Adrenal gland (tissue), 12 donors: ENCODE results near the gene PDE7B. TPM values are rescaled to one million over a fixed set of nuclear protein-coding genes. Genes with fewer than 3 reads are reported as not detected.
"Not testable (repeated sequence)": the region's sequence is repeated elsewhere in the genome, so short reads cannot be mapped to it uniquely, and the experiment has no call there.

Experiments
- DNase-seq, 7 donors: peaks; one replicate each; pipeline ENCODE4 v3.0.0-alpha.2; 2019 to 2020
- H3K27ac ChIP-seq, 5 donors: fragments of 200-600 bp; sonication (generic) in 4 of 5; 1 replicate in 3 of 5; 2 replicates in 2 of 5; pipeline versions ENCODE4 v1.5.1 to v1.8.0; 2016 to 2020; ENCODE audit warnings: mild to moderate bottlenecking in 1 of 5
- H3K27me3 ChIP-seq: fragments of 200-600 bp; 2 replicates; pipeline ENCODE4 v1.8.0; 2021
- H3K36me3 ChIP-seq, 2 donors: fragments of 200-600 bp; replicated peaks in 1 of 2; 1 replicate in 1 of 2; 2 replicates in 1 of 2; pipeline versions ENCODE4 v1.5.1 to v1.8.0; 2018 to 2022
- H3K4me1 ChIP-seq, 2 donors: fragments of 200-600 bp; replicated peaks in 1 of 2; 1 replicate in 1 of 2; 2 replicates in 1 of 2; pipeline versions ENCODE4 v1.5.1 to v1.8.0; 2018 to 2021
- H3K4me3 ChIP-seq, 4 donors: fragments of 200-600 bp; sonication (generic) in 3 of 4; one replicate each; pipeline ENCODE4 v1.5.1; 2016 to 2018
- H3K9me3 ChIP-seq, 3 donors: fragments of 200-600 bp; sonication (generic) in 1 of 3; replicated peaks in 1 of 3; 1 replicate in 2 of 3; 2 replicates in 1 of 3; pipeline versions ENCODE4 v1.5.1 to v1.8.0; 2016 to 2021
- POLR2A ChIP-seq, 2 donors: fragments of 450-650 bp; IDR thresholded peaks; one replicate each; pipeline ENCODE4 v1.6.1; 2017; ENCODE audit warnings: antibody characterized with exemption in 2 of 2, mild to moderate bottlenecking in 2 of 2, moderate library complexity in 1 of 2
- WGBS, 4 donors: extraction: QIAGEN DNeasy Blood & Tissue Kit in 2 of 4; methylation state at CpG; one replicate each; pipeline versions ENCODE4 v1.1.5 to v1.1.7; 2013 to 2017; 5-methylcytosine and 5-hydroxymethylcytosine counted together
- intact Hi-C, 2 donors: fragments of 100-400 bp; cut with DNase I; formaldehyde crosslinking; loops; one replicate each; pipeline versions ENCODE4 v1.14.1 to v1.15.0; 2022 to 2023
- polyA plus RNA-seq, 3 donors: library from polyadenylated mRNA; stranded (reverse); fragments of 200-250 nt in 2 of 3; fragments of 350-450 nt in 1 of 3; fragmentation: Illumina TruSeq in 1 of 3; extraction: RNeasy Lipid Tissue Mini Kit (QIAGEN cat#74804) in 1 of 3; gene quantifications; one replicate each; pipeline ENCODE4 v1.2.3, GENCODE V29; 2013 to 2014
- total RNA-seq, 9 donors: library from RNA; depleted of rRNA in 4 of 9; stranded (reverse); fragments of >200 nt in 4 of 9; fragments of 120-200 nt in 1 of 9; fragmentation: NEBNext Ultra II Directional in 1 of 9; extraction: Animal tissue kit (Norgen Biotek cat#: 25700) in 1 of 9; gene quantifications; one replicate each; pipeline versions ENCODE4 v1.1.0 to v1.2.4, GENCODE V29; 2013 to 2023
- TF ChIP-seq, protein P1 (sequence below), 6 experiments: fragments of 450-650 bp in 4 of 6; fragments of 200-600 bp in 2 of 6; sonication (generic) in 1 of 6; IDR thresholded peaks; 1 replicate in 5 of 6; 2 replicates in 1 of 6; pipeline versions ENCODE4 v1.5.1 to v1.8.0; 2016 to 2021; ENCODE audit warnings: antibody characterized with exemption in 6 of 6, mild to moderate bottlenecking in 2 of 6, moderate library complexity in 1 of 6
- donor health status: healthy with polysubstance abuse.
- donor health status: Bipolar disorder and iron deficiency.
- donor health status: DM: yes; HTN: yes; CAD: no.
- donor health status: DM: no; HTN: no; CAD: no.
- donor health status: DM: no; HTN: no; CAD: no.
- donor health status: DM: yes; HTN: yes; CAD: no.

Gene PDE7B
- total and polyA plus RNA-seq, 12 donors: 1.3 to 11.5 (median 5.2) TPM

DNA sequence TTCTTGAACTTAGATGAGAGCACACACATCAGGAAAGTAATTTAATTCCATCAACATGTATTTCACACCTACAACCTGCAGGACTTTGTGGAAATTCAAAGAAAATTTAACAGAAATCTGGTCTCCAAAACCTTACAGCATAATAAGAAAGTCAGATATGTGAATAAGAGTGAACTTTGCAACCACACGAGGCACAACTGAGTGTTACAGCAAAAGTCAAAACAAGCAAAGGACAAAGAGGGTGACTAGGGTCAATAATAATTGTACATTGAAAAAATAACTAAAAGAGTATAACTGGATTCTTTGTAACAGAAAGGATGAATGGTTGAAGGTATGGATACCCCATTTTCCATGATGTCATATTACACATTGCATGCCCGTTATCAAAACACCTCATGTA, 284.8 kb downstream of the PDE7B start:
- no peaks in the 10 kb centered on the region for H3K36me3 ChIP-seq
- WGBS, 4 donors: 80 to 87% (median 82%) methylated on average over 2 of the region's 2 CpGs

DNA sequence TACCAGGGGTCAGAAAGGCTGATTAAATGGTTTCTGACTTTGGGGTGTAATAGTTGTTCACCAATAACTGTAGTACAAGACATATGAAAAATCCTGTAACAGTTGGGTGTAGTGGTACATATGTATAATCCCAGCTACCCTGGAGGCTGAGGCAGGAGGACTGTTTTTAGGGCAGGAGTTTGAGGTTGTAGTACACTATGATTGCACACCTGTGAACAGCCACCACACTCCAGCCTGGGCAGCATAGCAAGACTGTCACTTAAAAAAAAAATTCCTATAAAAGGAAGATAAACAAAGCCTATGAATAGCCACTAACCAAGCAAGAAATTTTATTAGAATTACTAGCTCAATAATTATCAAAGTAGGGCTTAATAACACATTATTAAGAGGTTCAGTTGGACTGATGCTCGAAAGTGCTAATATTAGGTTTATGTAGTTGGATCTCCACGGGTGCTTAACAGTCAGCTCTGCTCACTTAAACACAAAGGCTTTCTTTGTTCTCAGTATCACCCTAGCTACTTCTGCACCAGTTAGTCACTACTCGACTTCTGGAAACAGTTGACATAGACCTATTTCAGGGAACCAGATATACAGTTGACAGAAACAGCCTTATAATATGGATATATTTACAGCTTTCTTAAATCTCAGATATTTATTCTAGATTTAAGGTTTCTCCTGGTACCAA, 285.6 kb downstream of the PDE7B start:
- DNase-seq: no peak
- Histone ChIP-seq H3K4me1 (no peaks in the 10 kb centered on the region), H3K27me3 (no peaks in the 10 kb centered on the region), H3K27ac (no peak overlapping the region), H3K9me3 (no peaks in the 10 kb centered on the region), H3K36me3 (no peaks in the 10 kb centered on the region), H3K4me3 (no peak overlapping the region)
- no peak for TF ChIP-seq POLR2A (IDR thresholded peaks at IDR 0.05)
- TF ChIP-seq, protein P1, sequence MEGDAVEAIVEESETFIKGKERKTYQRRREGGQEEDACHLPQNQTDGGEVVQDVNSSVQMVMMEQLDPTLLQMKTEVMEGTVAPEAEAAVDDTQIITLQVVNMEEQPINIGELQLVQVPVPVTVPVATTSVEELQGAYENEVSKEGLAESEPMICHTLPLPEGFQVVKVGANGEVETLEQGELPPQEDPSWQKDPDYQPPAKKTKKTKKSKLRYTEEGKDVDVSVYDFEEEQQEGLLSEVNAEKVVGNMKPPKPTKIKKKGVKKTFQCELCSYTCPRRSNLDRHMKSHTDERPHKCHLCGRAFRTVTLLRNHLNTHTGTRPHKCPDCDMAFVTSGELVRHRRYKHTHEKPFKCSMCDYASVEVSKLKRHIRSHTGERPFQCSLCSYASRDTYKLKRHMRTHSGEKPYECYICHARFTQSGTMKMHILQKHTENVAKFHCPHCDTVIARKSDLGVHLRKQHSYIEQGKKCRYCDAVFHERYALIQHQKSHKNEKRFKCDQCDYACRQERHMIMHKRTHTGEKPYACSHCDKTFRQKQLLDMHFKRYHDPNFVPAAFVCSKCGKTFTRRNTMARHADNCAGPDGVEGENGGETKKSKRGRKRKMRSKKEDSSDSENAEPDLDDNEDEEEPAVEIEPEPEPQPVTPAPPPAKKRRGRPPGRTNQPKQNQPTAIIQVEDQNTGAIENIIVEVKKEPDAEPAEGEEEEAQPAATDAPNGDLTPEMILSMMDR (IDR thresholded peaks at IDR 0.05): no peak
- WGBS, 4 donors: 62 to 74% (median 69%) methylated on average over 3 of the region's 3 CpGs
- intact Hi-C loops: no loop called here

More for the DNA sequence above, 284.8 kb downstream of the PDE7B start:
- intact Hi-C loops: no loop called here
- TF ChIP-seq, protein P1 (IDR thresholded peaks at IDR 0.05): no peak
- no peak for TF ChIP-seq POLR2A (IDR thresholded peaks at IDR 0.05)
- Histone ChIP-seq H3K4me3 (no peak overlapping the region), H3K4me1 (no peaks in the 10 kb centered on the region), H3K27me3 (no peaks in the 10 kb centered on the region), H3K9me3 (no peaks in the 10 kb centered on the region), H3K27ac (no peak overlapping the region)
- no peak for DNase-seq

DNA sequence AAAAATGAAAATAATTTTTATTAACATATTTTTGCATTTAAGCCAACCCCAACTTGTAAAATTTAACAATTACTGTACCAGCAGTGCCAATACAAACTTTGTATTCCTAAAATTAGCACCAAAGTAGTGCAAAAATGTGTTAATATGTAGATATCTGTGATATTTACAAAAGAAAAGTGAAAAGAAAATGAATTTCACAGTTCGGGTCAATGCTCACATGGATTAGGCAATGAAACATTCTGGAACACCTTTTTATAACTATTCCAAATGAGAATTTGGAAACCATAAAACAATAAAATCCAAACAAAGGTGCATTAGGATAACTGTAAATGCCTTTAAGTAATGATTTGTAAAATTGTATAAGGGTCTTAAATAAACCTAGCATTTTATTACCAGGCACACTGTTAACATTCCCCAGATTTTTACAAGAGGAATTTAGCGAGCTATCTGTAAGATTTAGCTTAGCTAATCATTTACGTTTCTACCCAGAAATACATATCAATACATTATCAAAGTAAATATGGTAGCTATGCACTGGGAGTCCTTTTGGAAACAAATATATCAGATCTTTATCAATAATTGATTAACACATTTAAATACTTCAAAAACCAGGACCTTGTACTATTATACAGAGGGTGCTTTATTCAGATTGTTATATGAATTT, 286.4 kb downstream of the PDE7B start:
- H3K4me3 ChIP-seq: no peak overlapping the region
- TF ChIP-seq, protein P1 (IDR thresholded peaks at IDR 0.05): no peak
- TF ChIP-seq POLR2A (IDR thresholded peaks at IDR 0.05): no peak
- WGBS, 4 donors: 90 to 93% (median 92%) methylated on average over 3 of the region's 3 CpGs
- no peaks in the 10 kb centered on the region for H3K4me1 ChIP-seq
- no peak for DNase-seq
- H3K27ac ChIP-seq: no peak overlapping the region
- no peaks in the 10 kb centered on the region for H3K36me3 ChIP-seq
- no peaks in the 10 kb centered on the region for H3K9me3 ChIP-seq
- H3K27me3 ChIP-seq: no peaks in the 10 kb centered on the region
- intact Hi-C loops: no loop called here

DNA sequence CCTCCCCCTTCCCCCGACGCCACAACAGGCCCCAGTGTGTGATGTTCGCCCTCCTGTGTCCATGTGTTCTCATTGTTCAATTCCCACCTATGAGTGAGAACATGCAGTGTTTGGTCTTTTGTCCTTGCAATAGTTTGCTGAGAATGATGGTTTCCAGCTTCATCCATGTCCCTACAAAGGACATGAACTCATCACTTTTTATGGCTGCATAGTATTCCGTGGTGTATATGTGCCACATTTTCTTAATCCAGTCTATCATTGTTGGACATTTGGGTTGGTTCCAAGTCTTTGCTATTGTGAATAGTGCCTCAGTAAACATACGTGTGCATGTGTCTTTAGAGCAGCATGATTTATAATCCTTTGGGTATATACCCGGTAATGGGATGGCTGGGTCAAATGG, 287.6 kb downstream of the PDE7B start:
- H3K27me3 ChIP-seq, H3K9me3 ChIP-seq, H3K27ac ChIP-seq, DNase-seq, H3K4me3 ChIP-seq, intact Hi-C loops, H3K36me3 ChIP-seq, H3K4me1 ChIP-seq: not testable (repeated sequence)
- WGBS, 4 donors: 89 to 96% (median 93%) methylated on average over 4 to 6 of the region's 6 CpGs
